Neural progenitor cell (in vitro differentiated cells): ENCODE data around the gene MARCHF3. TPM values are rescaled to one million over a fixed set of nuclear protein-coding genes. Genes with fewer than 3 reads are reported as not detected.
"Not testable (repeated sequence)": the region's sequence is repeated elsewhere in the genome, so short reads cannot be mapped to it uniquely, and the experiment has no call there.

Experiments
- DNase-seq: peaks from one replicate; pipeline ENCODE4 v3.0.0-alpha.2; 2016; ENCODE audit warnings: low spot score
- H2AFZ ChIP-seq: fragments of 200-600 bp; sonication (generic); replicated peaks from 2 replicates; pipeline ENCODE4 v1.6.1; 2016; ENCODE audit warnings: antibody characterized with exemption
- H3F3A ChIP-seq: fragments of 200-600 bp; sonication (generic); 2 replicates; pipeline ENCODE4 v1.6.1; 2016; ENCODE audit warnings: antibody characterized with exemption, low read depth
- H3K27ac ChIP-seq: fragments of 200-600 bp; sonication (generic); 2 replicates; pipeline ENCODE4 v1.5.1; 2016; ENCODE audit warnings: mild to moderate bottlenecking
- H3K27me3 ChIP-seq: fragments of 200-600 bp; sonication (generic); 2 replicates; pipeline ENCODE4 v1.6.1; 2016; ENCODE audit warnings: mild to moderate bottlenecking, moderate library complexity
- H3K36me3 ChIP-seq: fragments of 200-600 bp; sonication (generic); 2 replicates; pipeline ENCODE4 v1.5.1; 2016
- H3K4me1 ChIP-seq: fragments of 200-600 bp; sonication (generic); 2 replicates; pipeline ENCODE4 v1.6.1; 2016; ENCODE audit warnings: mixed run types
- H3K4me2 ChIP-seq: fragments of 200-600 bp; sonication (generic); 2 replicates; pipeline ENCODE4 v1.6.1; 2016
- H3K4me3 ChIP-seq: fragments of 200-600 bp; sonication (generic); 2 replicates; pipeline ENCODE4 v1.5.1; 2016
- H3K79me2 ChIP-seq: fragments of 200-600 bp; sonication (generic); 2 replicates; pipeline ENCODE4 v1.6.1; 2016; ENCODE audit warnings: low read depth
- H3K9ac ChIP-seq: fragments of 200-600 bp; sonication (generic); 2 replicates; pipeline ENCODE4 v1.6.1; 2016
- H3K9me3 ChIP-seq: fragments of 200-600 bp; sonication (generic); 2 replicates; pipeline ENCODE4 v1.5.1; 2016; ENCODE audit warnings: low read depth
- H4K20me1 ChIP-seq: fragments of 200-600 bp; sonication (generic); 2 replicates; pipeline ENCODE4 v1.6.1; 2016; ENCODE audit warnings: low read depth
- H3K27ac Mint-ChIP-seq: 3 replicates; pipeline ENCODE4 v1.8.0; 2021; ENCODE audit warnings: mixed read lengths
- H3K27me3 Mint-ChIP-seq: 2 replicates; pipeline ENCODE4 v1.8.0; 2022; ENCODE audit warnings: low read depth, mild to moderate bottlenecking, inconsistent platforms, moderate library complexity, mixed read lengths; ENCODE audit not compliant: insufficient read depth
- H3K36me3 Mint-ChIP-seq: 3 replicates; pipeline ENCODE4 v1.8.0; 2021; ENCODE audit warnings: mixed read lengths
- H3K4me1 Mint-ChIP-seq: 3 replicates; pipeline ENCODE4 v1.8.0; 2021; ENCODE audit warnings: mixed read lengths
- H3K4me3 Mint-ChIP-seq: 3 replicates; pipeline ENCODE4 v1.8.0; 2021; ENCODE audit warnings: mild to moderate bottlenecking, moderate library complexity, mixed read lengths
- H3K9me3 Mint-ChIP-seq: 3 replicates; pipeline ENCODE4 v1.8.0; 2020; ENCODE audit warnings: mixed read lengths
- CTCF ChIP-seq: fragments of 200-600 bp; sonication (generic); IDR thresholded peaks from 2 replicates; pipeline ENCODE4 v1.5.1; 2017; ENCODE audit warnings: antibody characterized with exemption, mild to moderate bottlenecking
- EZH2 ChIP-seq: fragments of 200-600 bp; sonication (generic); IDR thresholded peaks from 2 replicates; pipeline ENCODE4 v1.6.1; 2017; ENCODE audit warnings: antibody characterized with exemption, mild to moderate bottlenecking, moderate library complexity
- EZH2phosphoT487 ChIP-seq: fragments of 200-600 bp; sonication (generic); IDR thresholded peaks from 2 replicates; pipeline ENCODE4 v1.6.1; 2017; ENCODE audit warnings: antibody characterized with exemption
- total RNA-seq: library from RNA; depleted of rRNA; stranded (reverse); fragments of >200 nt; gene quantifications from 2 replicates; pipeline ENCODE4 v1.2.3, GENCODE V29; 2015; ENCODE audit warnings: low replicate concordance

The MARCHF3 gene
- total RNA-seq, 1 donor from 2014 or later, result 6.1 TPM

GRCh38 chr5:127027539-127027938, 2.8 kb downstream of the MARCHF3 start:
- DNase-seq, result no peak
- Histone ChIP-seq H3K79me2 (no peaks in the 10 kb centered on the region), H3K27ac (no peak overlapping the region), H3K27me3 (peaks cover 38% of the 10 kb centered on the region), H3F3A (peaks cover 11% of the 10 kb centered on the region), H3K9ac (no peak overlapping the region), H3K4me1 (no peaks in the 10 kb centered on the region), H3K9me3 (no peaks in the 10 kb centered on the region), H2AFZ (no peak overlapping the region), H4K20me1 (no peaks in the 10 kb centered on the region), H3K36me3 (no peaks in the 10 kb centered on the region), H3K4me3 (no peak overlapping the region), H3K4me2 (no peak overlapping the region)
- no peaks in the 10 kb centered on the region for H3K9me3 Mint-ChIP-seq
- H3K36me3 Mint-ChIP-seq, result no peaks in the 10 kb centered on the region
- no peak overlapping the region for H3K4me3 Mint-ChIP-seq
- peaks cover 10% of the 10 kb centered on the region for H3K4me1 Mint-ChIP-seq
- TF ChIP-seq EZH2 (no peak), EZH2phosphoT487 (no peak), CTCF (no peak)
- H3K27me3 Mint-ChIP-seq, result peaks cover 6% of the 10 kb centered on the region
- H3K27ac Mint-ChIP-seq, result no peak overlapping the region

- H3K4me2 ChIP-seq, result no peak overlapping the region
- no peak overlapping the region for H2AFZ ChIP-seq
- H3K4me1 ChIP-seq, result no peaks in the 10 kb centered on the region
- peaks cover 24% of the 10 kb centered on the region for H3K27me3 ChIP-seq
- H3K27ac ChIP-seq, result no peak overlapping the region
- H3K27ac Mint-ChIP-seq, result no peak overlapping the region
- no peak overlapping the region for H3K4me3 ChIP-seq
- H3K4me1 Mint-ChIP-seq, result peaks cover 10% of the 10 kb centered on the region
- no peaks in the 10 kb centered on the region for H3K36me3 Mint-ChIP-seq
- H3F3A ChIP-seq, result peaks cover 6% of the 10 kb centered on the region
- no peak overlapping the region for H3K9ac ChIP-seq
- H3K36me3 ChIP-seq, result no peaks in the 10 kb centered on the region
- H3K27me3 Mint-ChIP-seq, result peaks cover 2% of the 10 kb centered on the region
- H3K79me2 ChIP-seq, result no peaks in the 10 kb centered on the region
- no peaks in the 10 kb centered on the region for H3K9me3 ChIP-seq
- H3K9me3 Mint-ChIP-seq, result no peaks in the 10 kb centered on the region
- no peak for TF ChIP-seq EZH2phosphoT487
- TF ChIP-seq EZH2, result no peak
- TF ChIP-seq CTCF, result no peak
- no peak overlapping the region for H3K4me3 Mint-ChIP-seq
- no peaks in the 10 kb centered on the region for H4K20me1 ChIP-seq
- DNase-seq, result no peak
Observed at GRCh38 chr5:127026166-127026565, 4.2 kb downstream of the MARCHF3 start.

- H3K4me2 ChIP-seq, result no peak overlapping the region
- Mint-ChIP-seq H3K9me3 (no peaks in the 10 kb centered on the region), H3K27ac (no peak overlapping the region), H3K27me3 (peaks cover 2% of the 10 kb centered on the region), H3K4me1 (peaks cover 10% of the 10 kb centered on the region), H3K36me3 (no peaks in the 10 kb centered on the region), H3K4me3 (no peak overlapping the region)
- no peak overlapping the region for H3K9ac ChIP-seq
- H3K4me1 ChIP-seq, result no peaks in the 10 kb centered on the region
- no peak overlapping the region for H3K4me3 ChIP-seq
- no peaks in the 10 kb centered on the region for H3K79me2 ChIP-seq
- no peaks in the 10 kb centered on the region for H3K36me3 ChIP-seq
- DNase-seq, result no peak
- H2AFZ ChIP-seq, result no peak overlapping the region
- H3F3A ChIP-seq, result no peaks in the 10 kb centered on the region
- peaks cover 21% of the 10 kb centered on the region for H3K27me3 ChIP-seq
- TF ChIP-seq EZH2 (no peak), CTCF (no peak), EZH2phosphoT487 (no peak)
- no peaks in the 10 kb centered on the region for H3K9me3 ChIP-seq
- no peak overlapping the region for H3K27ac ChIP-seq
- no peaks in the 10 kb centered on the region for H4K20me1 ChIP-seq
Observed at GRCh38 chr5:127025467-127025866, 4.9 kb downstream of the MARCHF3 start.

GRCh38 chr5:127024821-127025220, 5.5 kb downstream of the MARCHF3 start:
- no peaks in the 10 kb centered on the region for H3K27me3 Mint-ChIP-seq
- Histone ChIP-seq H3K27me3 (peaks cover 19% of the 10 kb centered on the region), H3K9ac (no peak overlapping the region), H2AFZ (no peak overlapping the region), H3K79me2 (no peaks in the 10 kb centered on the region), H3K27ac (no peak overlapping the region), H3K9me3 (no peaks in the 10 kb centered on the region), H3K4me2 (no peak overlapping the region), H3K4me1 (no peaks in the 10 kb centered on the region), H3K36me3 (no peaks in the 10 kb centered on the region), H3K4me3 (no peak overlapping the region), H3F3A (no peaks in the 10 kb centered on the region), H4K20me1 (no peaks in the 10 kb centered on the region)
- TF ChIP-seq EZH2phosphoT487 (no peak), EZH2 (no peak), CTCF (no peak)
- H3K4me1 Mint-ChIP-seq, result peaks cover 12% of the 10 kb centered on the region
- H3K27ac Mint-ChIP-seq, result no peak overlapping the region
- DNase-seq, result no peak
- H3K36me3 Mint-ChIP-seq, result no peaks in the 10 kb centered on the region
- no peaks in the 10 kb centered on the region for H3K9me3 Mint-ChIP-seq
- no peak overlapping the region for H3K4me3 Mint-ChIP-seq

DNA sequence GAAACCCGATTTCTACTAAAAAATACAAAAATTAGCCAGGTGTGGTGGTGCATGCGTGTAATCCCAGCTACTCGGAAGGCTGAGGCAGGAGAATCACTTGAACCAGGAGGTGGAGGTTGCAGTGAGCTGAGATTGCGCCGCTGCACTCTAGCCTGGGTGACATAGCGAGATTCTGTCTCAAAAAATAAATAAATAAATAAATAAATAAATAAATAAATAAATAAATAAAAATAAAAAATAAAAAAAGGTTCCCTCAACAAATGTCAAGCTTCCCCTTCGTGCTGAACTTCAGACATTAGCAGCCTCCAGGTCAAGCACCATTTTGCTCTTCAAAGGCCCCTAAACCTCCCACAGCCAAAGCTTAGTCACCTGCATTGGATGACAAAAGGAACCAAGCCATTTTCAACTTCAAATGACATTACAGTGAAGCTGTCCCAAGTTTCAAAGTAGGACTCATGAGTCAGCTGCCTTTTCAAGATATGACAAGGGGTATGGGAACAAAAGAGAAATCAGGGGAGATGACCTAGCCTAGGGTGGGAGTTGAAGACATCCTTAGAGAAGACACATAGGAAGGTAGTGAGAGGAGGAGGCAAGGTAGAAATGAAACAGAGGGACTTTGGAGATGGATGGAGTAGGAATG, 6.7 kb downstream of the MARCHF3 start:
- H3K4me3 Mint-ChIP-seq, result not testable (repeated sequence)

More for the DNA sequence above, 6.7 kb downstream of the MARCHF3 start:
- H3F3A ChIP-seq, H3K27ac Mint-ChIP-seq, H3K9me3 ChIP-seq, H3K4me3 ChIP-seq, H3K9ac ChIP-seq, H3K9me3 Mint-ChIP-seq, DNase-seq, H3K4me1 ChIP-seq, H3K27me3 ChIP-seq, H2AFZ ChIP-seq, H3K4me2 ChIP-seq, H3K36me3 ChIP-seq, H4K20me1 ChIP-seq, H3K36me3 Mint-ChIP-seq, H3K79me2 ChIP-seq, H3K27ac ChIP-seq, H3K27me3 Mint-ChIP-seq, H3K4me1 Mint-ChIP-seq: not testable (repeated sequence)
